ENCODE results near the gene SART3.
"Not testable (repeated sequence)": the region's sequence is repeated elsewhere in the genome, so short reads cannot be mapped to it uniquely, and the experiment has no call there.

Gene SART3

GRCh38 chr12:108485371-108485770, 75.6 kb downstream of the SART3 start:
- not testable (repeated sequence) for H3K27ac Mint-ChIP-seq; H3K36me3 Mint-ChIP-seq; H3K4me3 Mint-ChIP-seq; H3K9me3 Mint-ChIP-seq (ENCODE audit: low read depth); H3K4me1 Mint-ChIP-seq (ENCODE audit: low read depth)
- H3K27me3 Mint-ChIP-seq = peaks cover 34% of the 10 kb centered on the region

GRCh38 chr12:108484845-108485244, 76.1 kb downstream of the SART3 start:
- Mint-ChIP-seq H3K27me3 (peaks cover 38% of the 10 kb centered on the region), H3K36me3 (peaks cover 3% of the 10 kb centered on the region), H3K4me1 (ENCODE audit: low read depth) (no peaks in the 10 kb centered on the region), H3K9me3 (ENCODE audit: low read depth) (peaks cover 3% of the 10 kb centered on the region), H3K4me3 (no peak overlapping the region), H3K27ac (no peak overlapping the region)

GRCh38 chr12:108484431-108484830, 76.5 kb downstream of the SART3 start:
- peaks cover 38% of the 10 kb centered on the region for H3K27me3 Mint-ChIP-seq
- H3K4me3 Mint-ChIP-seq = no peak overlapping the region
- no peaks in the 10 kb centered on the region for H3K4me1 Mint-ChIP-seq (ENCODE audit: low read depth)
- peaks cover 3% of the 10 kb centered on the region for H3K9me3 Mint-ChIP-seq (ENCODE audit: low read depth)
- H3K36me3 Mint-ChIP-seq = peaks cover 3% of the 10 kb centered on the region
- no peak overlapping the region for H3K27ac Mint-ChIP-seq

- no peak overlapping the region for H3K4me3 Mint-ChIP-seq
- H3K9me3 Mint-ChIP-seq (ENCODE audit: low read depth) = peaks cover 3% of the 10 kb centered on the region
- H3K4me1 Mint-ChIP-seq (ENCODE audit: low read depth) = no peaks in the 10 kb centered on the region
- H3K27ac Mint-ChIP-seq = no peak overlapping the region
- H3K27me3 Mint-ChIP-seq = peaks cover 35% of the 10 kb centered on the region
- H3K36me3 Mint-ChIP-seq = peaks cover 3% of the 10 kb centered on the region
Observed at GRCh38 chr12:108483213-108484059, 77.5 kb downstream of the SART3 start.

GRCh38 chr12:108482717-108483212, 78.2 kb downstream of the SART3 start:
- peaks cover 3% of the 10 kb centered on the region for H3K9me3 Mint-ChIP-seq (ENCODE audit: low read depth)
- H3K36me3 Mint-ChIP-seq = peaks cover 5% of the 10 kb centered on the region
- peaks cover 33% of the 10 kb centered on the region for H3K27me3 Mint-ChIP-seq
- H3K4me3 Mint-ChIP-seq = no peak overlapping the region
- no peak overlapping the region for H3K27ac Mint-ChIP-seq
- H3K4me1 Mint-ChIP-seq (ENCODE audit: low read depth) = no peaks in the 10 kb centered on the region

GRCh38 chr12:108479364-108480070, 81.5 kb downstream of the SART3 start:
- Mint-ChIP-seq H3K27me3 (peaks cover 22% of the 10 kb centered on the region), H3K36me3 (peaks cover 2% of the 10 kb centered on the region), H3K4me3 (no peak overlapping the region)

GRCh38 chr12:108478611-108479206, 82.3 kb downstream of the SART3 start:
- Mint-ChIP-seq H3K9me3 (ENCODE audit: low read depth) (no peaks in the 10 kb centered on the region), H3K36me3 (peaks cover 2% of the 10 kb centered on the region), H3K27me3 (peaks cover 22% of the 10 kb centered on the region), H3K27ac (no peak overlapping the region), H3K4me3 (no peak overlapping the region), H3K4me1 (ENCODE audit: low read depth) (no peaks in the 10 kb centered on the region)

More at GRCh38 chr12:108479364-108480070, 81.5 kb downstream of the SART3 start:
- H3K4me1 Mint-ChIP-seq (ENCODE audit: low read depth) = no peaks in the 10 kb centered on the region
- no peaks in the 10 kb centered on the region for H3K9me3 Mint-ChIP-seq (ENCODE audit: low read depth)
- no peak overlapping the region for H3K27ac Mint-ChIP-seq

GRCh38 chr12:108477881-108478259, 83.1 kb downstream of the SART3 start:
- H3K27ac Mint-ChIP-seq = no peak overlapping the region
- no peak overlapping the region for H3K4me3 Mint-ChIP-seq
- peaks cover 2% of the 10 kb centered on the region for H3K36me3 Mint-ChIP-seq
- H3K4me1 Mint-ChIP-seq (ENCODE audit: low read depth) = no peaks in the 10 kb centered on the region
- peaks cover 20% of the 10 kb centered on the region for H3K27me3 Mint-ChIP-seq
- H3K9me3 Mint-ChIP-seq (ENCODE audit: low read depth) = no peaks in the 10 kb centered on the region

GRCh38 chr12:108477055-108477880, 83.7 kb downstream of the SART3 start:
- Mint-ChIP-seq H3K27ac (no peak overlapping the region), H3K27me3 (peaks cover 16% of the 10 kb centered on the region), H3K4me3 (no peak overlapping the region), H3K36me3 (peaks cover 2% of the 10 kb centered on the region), H3K9me3 (ENCODE audit: low read depth) (no peaks in the 10 kb centered on the region), H3K4me1 (ENCODE audit: low read depth) (no peaks in the 10 kb centered on the region)

GRCh38 chr12:108475396-108475795, 85.6 kb downstream of the SART3 start:
- no peak overlapping the region for H3K4me3 Mint-ChIP-seq
- H3K9me3 Mint-ChIP-seq (ENCODE audit: low read depth) = no peaks in the 10 kb centered on the region
- no peak overlapping the region for H3K27ac Mint-ChIP-seq
- peaks cover 6% of the 10 kb centered on the region for H3K27me3 Mint-ChIP-seq
- no peaks in the 10 kb centered on the region for H3K4me1 Mint-ChIP-seq (ENCODE audit: low read depth)
- H3K36me3 Mint-ChIP-seq = peaks cover 2% of the 10 kb centered on the region

GRCh38 chr12:108473400-108474055, 87.4 kb downstream of the SART3 start:
- no peak overlapping the region for H3K4me3 Mint-ChIP-seq
- no peaks in the 10 kb centered on the region for H3K4me1 Mint-ChIP-seq (ENCODE audit: low read depth)
- H3K27ac Mint-ChIP-seq = no peak overlapping the region
- peaks cover 3% of the 10 kb centered on the region for H3K27me3 Mint-ChIP-seq
- H3K36me3 Mint-ChIP-seq = peaks cover 2% of the 10 kb centered on the region
- H3K9me3 Mint-ChIP-seq (ENCODE audit: low read depth) = no peaks in the 10 kb centered on the region

Data from activated naive CD8-positive, alpha-beta T cell (primary cell).